ENCODE measurements around the gene N4BP2L1. TPM values are rescaled to one million over a fixed set of nuclear protein-coding genes. Genes with fewer than 3 reads are reported as not detected.
A peak's percentile ranks its signal among the peaks of the same experiment; 100 is the strongest.

Gene N4BP2L1
- polyA plus RNA-seq, 1 of the 3 experiments (the other 2 are of a cell fraction), result 1.2 TPM

DNA sequence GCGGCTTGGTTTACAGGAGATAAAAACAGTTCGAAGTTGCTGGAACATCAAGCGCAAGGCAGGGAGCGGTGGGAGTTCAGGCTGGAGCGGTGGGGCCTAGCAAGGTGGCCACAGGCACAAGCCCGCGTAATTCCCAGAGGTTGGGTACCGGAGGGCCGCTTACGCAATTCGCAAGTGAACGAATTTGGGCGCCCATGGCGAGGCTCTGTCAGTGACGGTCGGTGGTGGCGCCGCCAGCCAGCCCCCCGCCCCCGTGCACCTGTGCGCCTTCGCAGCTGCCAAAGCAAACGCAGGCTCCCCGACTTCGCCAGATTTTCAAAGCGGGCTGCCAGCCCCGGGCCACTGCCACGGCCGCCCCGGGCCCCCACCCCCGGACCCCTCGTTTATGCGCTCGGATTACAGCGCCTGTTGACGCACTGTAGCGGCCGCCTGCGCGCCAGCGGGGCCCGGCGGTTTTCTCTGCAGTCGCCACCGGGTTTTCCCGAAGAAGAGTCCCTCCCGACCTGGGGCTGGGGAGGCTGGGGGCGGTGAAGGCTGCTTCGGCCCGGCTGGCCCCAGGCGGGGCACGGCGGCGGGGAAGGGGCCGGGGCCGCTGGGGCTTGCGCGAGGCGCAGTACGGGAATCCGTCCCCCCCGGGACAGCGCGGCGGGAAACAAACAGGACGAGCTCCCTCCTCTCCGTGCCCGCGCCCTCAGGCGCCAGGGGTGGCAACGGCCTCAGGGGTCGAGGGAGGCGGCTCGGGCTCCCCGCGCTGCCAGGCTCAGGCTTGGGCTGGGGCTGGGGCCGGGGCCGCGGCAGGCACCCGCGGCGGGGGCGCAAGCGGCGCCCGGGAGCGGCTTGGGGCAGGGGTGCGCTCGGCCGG lies 709 bp downstream of the N4BP2L1 start:
- 18% methylated on average over 22 of the region's 90 CpGs for WGBS (ENCODE audit: low lambda C conversion rate)
- Histone ChIP-seq H3K4me2 (peak overlapping the region; percentile 89), H3F3A (replicated peaks; ENCODE audit: insufficient read depth) (no peaks in the 10 kb centered on the region), H3K79me2 (ENCODE audit: insufficient read depth) (no peaks in the 10 kb centered on the region), H3K27ac (ENCODE audit: low read depth in 2 of 2, low read length in 1 of 2) (no peak overlapping the region), H3K9me2 (no peaks in the 10 kb centered on the region), H3K9me3 (no peaks in the 10 kb centered on the region), H4K20me1 (ENCODE audit: insufficient read depth) (no peaks in the 10 kb centered on the region), H3K27me3 (ENCODE audit: insufficient read depth) (no peaks in the 10 kb centered on the region), H2AFZ (ENCODE audit: low read depth) (peak overlapping the region; percentile 93), H3K4me3 (ENCODE audit: low read depth in 2 of 2, low read length in 1 of 2) (peak overlapping the region; percentile 71 to 83), H3K4me1 (ENCODE audit: control insufficient read depth in 1 of 2, insufficient read depth in 2 of 2, low read depth in 1 of 2, low read length in 1 of 2) (peaks cover 0 to 14% of the 10 kb centered on the region in 2 experiments; a peak in 2 of 4 replicates), H3K36me3 (replicated peaks in 1 of 2; ENCODE audit: control insufficient read depth in 1 of 2, insufficient read depth in 2 of 2, low read length in 1 of 2) (peaks cover 0 to 3% of the 10 kb centered on the region in 2 experiments), H3K9ac (peak overlapping the region; percentile 48; the same call in 1 of the 2 replicates)
- peak; percentile 80 for DNase-seq
- CTCF ChIA-PET, result interaction anchor here (0.8 to 1.2 kb wide), 4 partner anchors 16 to 52 kb away, joined by 3 to 4 read pairs (median 3); no protein-coding TSS in a partner anchor
- POLR2A ChIA-PET, result no interaction called here
- no peak for TF ChIP-seq NRF1 (IDR thresholded peaks at IDR 0.05; ENCODE audit: low read depth, low read length)
- TF ChIP-seq FOSL2 (IDR thresholded peaks at IDR 0.05; ENCODE audit: borderline replicate concordance, low read depth), result no peak
- TF ChIP-seq, protein P1, sequence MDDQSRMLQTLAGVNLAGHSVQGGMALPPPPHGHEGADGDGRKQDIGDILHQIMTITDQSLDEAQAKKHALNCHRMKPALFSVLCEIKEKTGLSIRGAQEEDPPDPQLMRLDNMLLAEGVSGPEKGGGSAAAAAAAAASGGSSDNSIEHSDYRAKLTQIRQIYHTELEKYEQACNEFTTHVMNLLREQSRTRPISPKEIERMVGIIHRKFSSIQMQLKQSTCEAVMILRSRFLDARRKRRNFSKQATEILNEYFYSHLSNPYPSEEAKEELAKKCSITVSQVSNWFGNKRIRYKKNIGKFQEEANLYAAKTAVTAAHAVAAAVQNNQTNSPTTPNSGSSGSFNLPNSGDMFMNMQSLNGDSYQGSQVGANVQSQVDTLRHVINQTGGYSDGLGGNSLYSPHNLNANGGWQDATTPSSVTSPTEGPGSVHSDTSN (IDR thresholded peaks at IDR 0.05), result no peak
- no peak for TF ChIP-seq GABPA (IDR thresholded peaks at IDR 0.05; ENCODE audit: low read depth)
- no peak for TF ChIP-seq GATA2 (CRISPR knock-in tag; IDR thresholded peaks at IDR 0.05)
- TF ChIP-seq EZH2phosphoT487 (IDR thresholded peaks at IDR 0.05; ENCODE audit: borderline replicate concordance, low read depth), result no peak
- TF ChIP-seq EP300 (IDR thresholded peaks at IDR 0.05; ENCODE audit: borderline replicate concordance in 1 of 2, low read depth in 1 of 2, low read length in 1 of 2), result no peak
- TF ChIP-seq, protein P2, sequence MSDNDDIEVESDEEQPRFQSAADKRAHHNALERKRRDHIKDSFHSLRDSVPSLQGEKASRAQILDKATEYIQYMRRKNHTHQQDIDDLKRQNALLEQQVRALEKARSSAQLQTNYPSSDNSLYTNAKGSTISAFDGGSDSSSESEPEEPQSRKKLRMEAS (IDR thresholded peaks at IDR 0.05; ENCODE audit: low read depth), result no peak
- no peak for TF ChIP-seq RCOR1 (IDR thresholded peaks at IDR 0.05; ENCODE audit: low read length)
- TF ChIP-seq, protein P3, sequence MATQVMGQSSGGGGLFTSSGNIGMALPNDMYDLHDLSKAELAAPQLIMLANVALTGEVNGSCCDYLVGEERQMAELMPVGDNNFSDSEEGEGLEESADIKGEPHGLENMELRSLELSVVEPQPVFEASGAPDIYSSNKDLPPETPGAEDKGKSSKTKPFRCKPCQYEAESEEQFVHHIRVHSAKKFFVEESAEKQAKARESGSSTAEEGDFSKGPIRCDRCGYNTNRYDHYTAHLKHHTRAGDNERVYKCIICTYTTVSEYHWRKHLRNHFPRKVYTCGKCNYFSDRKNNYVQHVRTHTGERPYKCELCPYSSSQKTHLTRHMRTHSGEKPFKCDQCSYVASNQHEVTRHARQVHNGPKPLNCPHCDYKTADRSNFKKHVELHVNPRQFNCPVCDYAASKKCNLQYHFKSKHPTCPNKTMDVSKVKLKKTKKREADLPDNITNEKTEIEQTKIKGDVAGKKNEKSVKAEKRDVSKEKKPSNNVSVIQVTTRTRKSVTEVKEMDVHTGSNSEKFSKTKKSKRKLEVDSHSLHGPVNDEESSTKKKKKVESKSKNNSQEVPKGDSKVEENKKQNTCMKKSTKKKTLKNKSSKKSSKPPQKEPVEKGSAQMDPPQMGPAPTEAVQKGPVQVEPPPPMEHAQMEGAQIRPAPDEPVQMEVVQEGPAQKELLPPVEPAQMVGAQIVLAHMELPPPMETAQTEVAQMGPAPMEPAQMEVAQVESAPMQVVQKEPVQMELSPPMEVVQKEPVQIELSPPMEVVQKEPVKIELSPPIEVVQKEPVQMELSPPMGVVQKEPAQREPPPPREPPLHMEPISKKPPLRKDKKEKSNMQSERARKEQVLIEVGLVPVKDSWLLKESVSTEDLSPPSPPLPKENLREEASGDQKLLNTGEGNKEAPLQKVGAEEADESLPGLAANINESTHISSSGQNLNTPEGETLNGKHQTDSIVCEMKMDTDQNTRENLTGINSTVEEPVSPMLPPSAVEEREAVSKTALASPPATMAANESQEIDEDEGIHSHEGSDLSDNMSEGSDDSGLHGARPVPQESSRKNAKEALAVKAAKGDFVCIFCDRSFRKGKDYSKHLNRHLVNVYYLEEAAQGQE (IDR thresholded peaks at IDR 0.05; ENCODE audit: low read depth, low read length), result no peak
- no peak for TF ChIP-seq RAD21 (IDR thresholded peaks at IDR 0.05; ENCODE audit: low read length)
- TF ChIP-seq RXRA (IDR thresholded peaks at IDR 0.05; ENCODE audit: borderline replicate concordance, low read depth), result no peak
- TF ChIP-seq SIN3A (IDR thresholded peaks at IDR 0.05; ENCODE audit: borderline replicate concordance, low read depth, low read length), result no peak
- no peak for TF ChIP-seq ELF1 (IDR thresholded peaks at IDR 0.05)
- no peak for TF ChIP-seq FOXM1 (IDR thresholded peaks at IDR 0.05; ENCODE audit: low read depth)
- no peak for TF ChIP-seq TCF12 (IDR thresholded peaks at IDR 0.05)

Data from SK-N-SH (cell line).